Measurements from ENCODE around the gene KAZN.

The KAZN gene

DNA sequence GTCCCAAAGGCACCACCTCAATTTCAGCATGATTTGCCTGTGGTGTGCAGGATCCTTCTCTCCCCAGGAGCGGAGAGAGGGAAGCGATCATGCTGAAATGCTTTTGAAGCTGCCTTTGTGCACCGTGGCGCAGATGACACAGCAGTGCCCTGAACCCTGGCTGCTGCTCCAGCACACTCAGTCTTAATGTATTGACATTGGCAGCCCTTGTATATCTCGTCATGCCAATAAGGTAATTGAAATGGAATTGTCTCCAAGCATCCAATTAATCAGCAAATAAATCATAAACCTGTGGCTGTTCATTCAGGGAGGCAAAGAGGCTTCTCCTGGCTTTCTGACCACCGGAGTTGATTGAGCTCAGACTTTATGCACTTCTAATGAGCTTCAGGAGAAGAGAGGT lies 139.8 kb downstream of the KAZN start:
- DNase-seq (ENCODE audit: extremely low read depth, low read depth): no peak
- TF ChIP-seq, protein P1, sequence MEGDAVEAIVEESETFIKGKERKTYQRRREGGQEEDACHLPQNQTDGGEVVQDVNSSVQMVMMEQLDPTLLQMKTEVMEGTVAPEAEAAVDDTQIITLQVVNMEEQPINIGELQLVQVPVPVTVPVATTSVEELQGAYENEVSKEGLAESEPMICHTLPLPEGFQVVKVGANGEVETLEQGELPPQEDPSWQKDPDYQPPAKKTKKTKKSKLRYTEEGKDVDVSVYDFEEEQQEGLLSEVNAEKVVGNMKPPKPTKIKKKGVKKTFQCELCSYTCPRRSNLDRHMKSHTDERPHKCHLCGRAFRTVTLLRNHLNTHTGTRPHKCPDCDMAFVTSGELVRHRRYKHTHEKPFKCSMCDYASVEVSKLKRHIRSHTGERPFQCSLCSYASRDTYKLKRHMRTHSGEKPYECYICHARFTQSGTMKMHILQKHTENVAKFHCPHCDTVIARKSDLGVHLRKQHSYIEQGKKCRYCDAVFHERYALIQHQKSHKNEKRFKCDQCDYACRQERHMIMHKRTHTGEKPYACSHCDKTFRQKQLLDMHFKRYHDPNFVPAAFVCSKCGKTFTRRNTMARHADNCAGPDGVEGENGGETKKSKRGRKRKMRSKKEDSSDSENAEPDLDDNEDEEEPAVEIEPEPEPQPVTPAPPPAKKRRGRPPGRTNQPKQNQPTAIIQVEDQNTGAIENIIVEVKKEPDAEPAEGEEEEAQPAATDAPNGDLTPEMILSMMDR (IDR thresholded peaks at IDR 0.05; ENCODE audit: low read depth, low read length): no peak

DNA sequence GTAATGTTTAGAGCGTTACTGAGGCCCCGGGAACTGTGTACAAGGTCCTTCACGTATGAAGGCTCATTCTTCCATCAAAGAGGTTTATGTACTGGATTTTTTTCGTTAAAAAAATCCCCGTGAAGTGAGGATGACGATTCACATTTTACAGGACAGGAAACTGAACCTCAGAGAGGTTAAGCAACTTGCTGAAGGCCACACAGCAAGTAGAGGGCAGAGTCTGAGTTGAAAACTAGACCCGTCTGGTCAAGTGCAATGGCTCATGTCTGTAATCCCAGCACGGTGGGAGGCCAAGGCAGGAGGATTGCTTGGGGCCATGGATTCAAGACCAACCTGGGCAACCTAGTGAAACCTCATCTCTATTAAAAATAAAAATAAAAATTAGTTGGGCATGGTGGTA lies 140.2 kb downstream of the KAZN start:
- DNase-seq (ENCODE audit: extremely low read depth, low read depth): no peak
- TF ChIP-seq, protein P1 (IDR thresholded peaks at IDR 0.05; ENCODE audit: low read depth, low read length): no peak

GRCh38 chr1:14739082-14739832 lies 140.8 kb downstream of the KAZN start:
- TF ChIP-seq, protein P1 (IDR thresholded peaks at IDR 0.05; ENCODE audit: low read depth, low read length): no peak
- DNase-seq (ENCODE audit: extremely low read depth, low read depth): no peak

DNA sequence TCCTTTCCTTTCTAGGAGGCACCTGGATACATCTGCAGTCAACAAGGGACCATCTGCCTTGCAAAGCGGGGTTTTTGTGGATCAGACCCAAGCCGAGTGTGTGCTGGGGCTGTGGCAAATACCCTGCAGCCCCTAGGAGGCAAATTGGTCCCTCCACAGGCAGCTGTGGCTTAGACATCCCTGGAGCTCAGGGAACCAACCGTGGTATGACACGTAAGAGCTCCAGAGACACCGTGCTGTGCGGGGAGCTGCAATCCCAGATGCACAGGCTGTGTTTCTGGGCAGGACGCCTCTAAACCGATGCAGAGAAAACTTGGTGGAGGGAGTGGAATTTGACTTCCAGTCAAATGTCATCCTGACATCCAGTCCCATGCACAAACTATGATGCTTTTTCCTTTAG lies 141.5 kb downstream of the KAZN start:
- no peak for DNase-seq (ENCODE audit: extremely low read depth, low read depth)
- TF ChIP-seq, protein P1 (IDR thresholded peaks at IDR 0.05; ENCODE audit: low read depth, low read length): no peak

GRCh38 chr1:14741082-14741481 lies 142.6 kb downstream of the KAZN start:
- TF ChIP-seq, protein P1 (IDR thresholded peaks at IDR 0.05; ENCODE audit: low read depth, low read length): no peak
- DNase-seq (ENCODE audit: extremely low read depth, low read depth): no peak

DNA sequence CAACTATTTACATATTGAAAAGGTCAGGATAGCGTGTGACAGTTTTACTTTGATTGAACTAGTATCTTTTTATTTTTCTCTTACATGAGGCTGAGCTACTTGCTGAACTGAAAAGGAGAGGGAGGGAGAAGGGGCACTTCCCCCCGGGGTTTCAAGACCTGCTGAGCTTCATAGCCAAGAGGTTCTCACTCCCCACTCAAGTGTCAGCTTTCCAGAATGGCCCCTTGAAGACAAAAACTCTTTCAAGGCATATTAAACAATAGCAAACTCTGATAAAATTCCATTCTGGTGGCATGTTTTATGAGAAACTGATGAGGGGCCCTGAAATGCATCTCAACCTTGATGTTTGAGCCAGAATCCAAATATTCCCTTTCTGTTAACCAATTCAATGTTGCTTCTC lies 143.0 kb downstream of the KAZN start:
- no peak for DNase-seq (ENCODE audit: extremely low read depth, low read depth)
- TF ChIP-seq, protein P1 (IDR thresholded peaks at IDR 0.05; ENCODE audit: low read depth, low read length): no peak

DNA sequence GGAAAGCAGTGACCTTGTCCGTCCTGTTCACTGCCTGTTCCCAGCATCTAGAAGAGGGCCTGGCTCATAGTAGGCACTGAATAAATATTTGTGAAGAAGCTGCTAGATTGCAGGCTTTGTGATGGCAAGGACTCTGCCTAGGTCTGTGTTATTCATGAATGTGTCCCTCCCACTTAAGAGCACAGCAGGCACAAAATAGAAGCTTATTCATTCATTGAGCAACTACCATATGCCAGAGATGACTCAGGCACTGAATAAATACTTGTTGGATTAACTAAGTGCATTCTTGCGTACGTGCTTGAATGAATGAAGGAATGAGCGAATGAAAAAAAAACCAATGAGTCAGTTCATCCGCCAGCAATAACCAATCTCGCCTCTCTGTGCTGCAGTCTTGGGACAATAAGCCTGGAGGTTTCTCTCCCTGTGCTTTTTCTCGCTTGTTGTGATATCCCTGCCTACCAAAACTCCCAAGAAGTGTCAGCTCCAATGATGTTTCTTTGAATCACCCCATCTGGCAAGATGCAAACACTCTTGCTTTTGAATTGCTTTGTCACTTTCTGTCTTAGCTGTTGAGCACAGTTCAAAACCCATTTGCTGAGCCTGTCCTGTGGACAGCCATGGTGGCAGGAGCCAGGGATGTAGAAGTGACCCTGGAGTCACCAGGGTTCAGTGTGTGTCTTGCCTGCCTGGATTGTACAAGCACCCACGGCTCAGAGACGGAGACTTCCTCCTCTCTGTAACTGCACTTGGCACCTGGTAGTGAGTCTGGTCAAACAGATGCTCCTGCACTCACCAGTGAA lies 143.9 kb downstream of the KAZN start:
- TF ChIP-seq, protein P1 (IDR thresholded peaks at IDR 0.05; ENCODE audit: low read depth, low read length): no peak
- peak; percentile 86 for DNase-seq (ENCODE audit: extremely low read depth, low read depth)
